CD14-positive monocyte (primary cell): ENCODE data around the gene ISCU. TPM values are rescaled to one million over a fixed set of nuclear protein-coding genes. Genes with fewer than 3 reads are reported as not detected.
"Not testable (repeated sequence)": the region's sequence is repeated elsewhere in the genome, so short reads cannot be mapped to it uniquely, and the experiment has no call there.

Source experiments
- DNase-seq, 3 donors: peaks; one replicate each; pipeline ENCODE4 v3.0.0-alpha.2; 2011 to 2022
- H2AFZ ChIP-seq: 2 replicates; pipeline ENCODE4 v1.6.0; 2012; ENCODE audit warnings: mild to moderate bottlenecking, low read depth, low read length, inconsistent platforms; ENCODE audit not compliant: insufficient read depth, poor library complexity, severe bottlenecking
- H3K27ac ChIP-seq, 2 donors: 1 replicate in 1 of 2; 2 replicates in 1 of 2; pipeline ENCODE4 v1.5.1; 2012 to 2013; ENCODE audit warnings: low read length in 2 of 2, control low read depth in 1 of 2, inconsistent platforms in 1 of 2, low read depth in 1 of 2, mild to moderate bottlenecking in 1 of 2
- H3K27me3 ChIP-seq, 2 donors: one replicate each; pipeline versions ENCODE4 v1.6.0 to v1.6.1; 2011 to 2013; ENCODE audit warnings: low read length in 2 of 2; ENCODE audit not compliant: control insufficient read depth in 2 of 2, insufficient read depth in 2 of 2
- H3K36me3 ChIP-seq, 2 donors: replicated peaks in 1 of 2; 1 replicate in 1 of 2; 2 replicates in 1 of 2; pipeline versions ENCODE4 v1.5.1 to v1.6.1; 2012 to 2013; ENCODE audit warnings: low read length in 2 of 2, control low read depth in 1 of 2, inconsistent platforms in 1 of 2, mild to moderate bottlenecking in 1 of 2; ENCODE audit not compliant: insufficient read depth in 2 of 2, control insufficient read depth in 1 of 2
- H3K4me1 ChIP-seq, 2 donors: 1 replicate in 1 of 2; 2 replicates in 1 of 2; pipeline versions ENCODE4 v1.5.1 to v1.6.1; 2012 to 2013; ENCODE audit warnings: low read length in 2 of 2, control low read depth in 1 of 2, inconsistent platforms in 1 of 2, mild to moderate bottlenecking in 1 of 2, moderate library complexity in 1 of 2; ENCODE audit not compliant: insufficient read depth in 2 of 2, control insufficient read depth in 1 of 2
- H3K4me2 ChIP-seq: replicated peaks from 2 replicates; pipeline ENCODE3; 2012; ENCODE audit warnings: low read length, moderate library complexity, mild to moderate bottlenecking; ENCODE audit not compliant: poor library complexity, severe bottlenecking; ENCODE audit errors: extremely low read depth
- H3K4me3 ChIP-seq, 3 experiments: fragments of 200-600 bp in 1 of 3; sonication (generic) in 1 of 3; replicated peaks in 1 of 3; 1 replicate in 2 of 3; 2 replicates in 1 of 3; pipeline ENCODE4 v1.5.1; 2011 to 2013; ENCODE audit warnings: low read length in 3 of 3, mild to moderate bottlenecking in 3 of 3, control low read depth in 2 of 3, low read depth in 2 of 3, inconsistent platforms in 1 of 3, moderate library complexity in 1 of 3
- H3K79me2 ChIP-seq: 2 replicates; pipeline ENCODE4 v1.6.0; 2012; ENCODE audit warnings: mild to moderate bottlenecking, control low read depth, inconsistent platforms, low read length, moderate library complexity; ENCODE audit not compliant: insufficient read depth
- H3K9ac ChIP-seq: 2 replicates; pipeline ENCODE4 v1.6.0; 2017; ENCODE audit warnings: low read length, mild to moderate bottlenecking; ENCODE audit not compliant: insufficient read depth, poor library complexity, severe bottlenecking
- H3K9me3 ChIP-seq, 2 donors: replicated peaks in 1 of 2; 1 replicate in 1 of 2; 2 replicates in 1 of 2; pipeline versions ENCODE4 v1.5.1 to v1.6.1; 2012 to 2013; ENCODE audit warnings: low read length in 2 of 2, control low read depth in 1 of 2; ENCODE audit not compliant: control insufficient read depth in 1 of 2, insufficient read depth in 1 of 2
- H4K20me1 ChIP-seq: 2 replicates; pipeline ENCODE4 v1.6.0; 2012; ENCODE audit warnings: mild to moderate bottlenecking, low read length, control low read depth, moderate library complexity; ENCODE audit not compliant: insufficient read depth
- H3K27ac Mint-ChIP-seq, 7 donors: one replicate each; pipeline ENCODE4 v1.8.0; 2020; ENCODE audit warnings: mild to moderate bottlenecking in 7 of 7, mixed read lengths in 7 of 7, moderate library complexity in 6 of 7, inconsistent platforms in 2 of 7
- H3K27me3 Mint-ChIP-seq, 3 donors: one replicate each; pipeline ENCODE4 v1.8.0; 2021 to 2022; ENCODE audit warnings: low read depth in 3 of 3, mild to moderate bottlenecking in 3 of 3, mixed read lengths in 3 of 3, moderate library complexity in 3 of 3, inconsistent platforms in 1 of 3
- H3K36me3 Mint-ChIP-seq, 2 donors: one replicate each; pipeline ENCODE4 v1.8.0; 2020; ENCODE audit warnings: mixed read lengths in 2 of 2, inconsistent platforms in 1 of 2, mild to moderate bottlenecking in 1 of 2
- H3K4me1 Mint-ChIP-seq: one replicate; pipeline ENCODE4 v1.8.0; 2020; ENCODE audit warnings: mild to moderate bottlenecking, mixed read lengths
- H3K4me3 Mint-ChIP-seq, 2 donors: one replicate each; pipeline ENCODE4 v1.8.0; 2020; ENCODE audit warnings: mild to moderate bottlenecking in 2 of 2, mixed read lengths in 2 of 2, moderate library complexity in 1 of 2
- H3K9me3 Mint-ChIP-seq, 7 donors: one replicate each; pipeline ENCODE4 v1.8.0; 2020 to 2022; ENCODE audit warnings: mixed read lengths in 7 of 7, mild to moderate bottlenecking in 6 of 7, moderate library complexity in 6 of 7, inconsistent platforms in 2 of 7
- CTCF ChIP-seq: fragments of 200-600 bp; IDR thresholded peaks from one replicate; pipeline ENCODE4 v1.8.0; 2022; ENCODE audit warnings: antibody characterized with exemption, mild to moderate bottlenecking
- WGBS: methylation state at CpG from one replicate; pipeline ENCODE4 v1.1.5; 2013; ENCODE audit warnings: missing lambda C conversion rate; ENCODE audit not compliant: insufficient coverage; 5-methylcytosine and 5-hydroxymethylcytosine counted together
- intact Hi-C, 2 donors: fragments of 100-400 bp; cut with micrococcal nuclease; formaldehyde crosslinking; loops; one replicate each; pipeline versions ENCODE4 v1.15.0 to v1.15.1; 2023
- polyA plus RNA-seq, 3 donors: library from polyadenylated mRNA; depleted of rRNA in 1 of 3; unstranded in 2 of 3; stranded (reverse) in 1 of 3; fragments of 300-500 nt in 2 of 3; fragments of >200 nt in 1 of 3; fragmentation: Illumina TruSeq in 2 of 3; gene quantifications; 1 replicate in 2 of 3; 2 replicates in 1 of 3; pipeline ENCODE4 v1.2.3, GENCODE V29; 2012 to 2021

ISCU gene
- polyA plus RNA-seq, 3 donors, result 90.9 to 114 (median 111) TPM

- H3K4me1 ChIP-seq, result no peaks in the 10 kb centered on the region
- Mint-ChIP-seq H3K27me3 (peaks cover 0 to 7% (median 2%) of the 10 kb centered on the region in 3 donors), H3K36me3 (no peaks in the 10 kb centered on the region), H3K27ac (peak overlapping the region in 1 of 7 donors; percentile 6), H3K4me1 (no peaks in the 10 kb centered on the region), H3K4me3 (no peak overlapping the region), H3K9me3 (no peaks in the 10 kb centered on the region)
- no peaks in the 10 kb centered on the region for H3K79me2 ChIP-seq
- intact Hi-C loops, result no loop called here
- H2AFZ ChIP-seq, result no peak overlapping the region
- H3K27ac ChIP-seq, result no peak overlapping the region
- H3K36me3 ChIP-seq, result no peaks in the 10 kb centered on the region
- H3K27me3 ChIP-seq, result no peaks in the 10 kb centered on the region
- H4K20me1 ChIP-seq, result no peaks in the 10 kb centered on the region
- H3K9me3 ChIP-seq, result no peaks in the 10 kb centered on the region
- no peak for DNase-seq
- no peak overlapping the region for H3K9ac ChIP-seq
- no peak overlapping the region for H3K4me2 ChIP-seq
- TF ChIP-seq CTCF, result no peak
- WGBS, result 76% methylated on average over 6 of the region's 15 CpGs
- no peak overlapping the region for H3K4me3 ChIP-seq
Observed at GRCh38 chr12:108589028-108589839, 26.8 kb downstream of the ISCU start.

GRCh38 chr12:108589840-108590229 is 27.4 kb downstream of the ISCU start:
- no peaks in the 10 kb centered on the region for H3K9me3 ChIP-seq
- H3K4me3 ChIP-seq, result no peak overlapping the region
- Mint-ChIP-seq H3K36me3 (no peaks in the 10 kb centered on the region), H3K27ac (no peak overlapping the region), H3K4me3 (no peak overlapping the region), H3K9me3 (no peaks in the 10 kb centered on the region), H3K27me3 (peaks cover 0 to 7% (median 2%) of the 10 kb centered on the region in 3 donors), H3K4me1 (no peaks in the 10 kb centered on the region)
- H3K27ac ChIP-seq, result no peak overlapping the region
- TF ChIP-seq CTCF, result no peak
- no peak overlapping the region for H3K4me2 ChIP-seq
- no peaks in the 10 kb centered on the region for H4K20me1 ChIP-seq
- H3K79me2 ChIP-seq, result no peaks in the 10 kb centered on the region
- H2AFZ ChIP-seq, result no peak overlapping the region
- no peaks in the 10 kb centered on the region for H3K36me3 ChIP-seq
- intact Hi-C loops, result no loop called here
- H3K4me1 ChIP-seq, result no peaks in the 10 kb centered on the region
- 100% methylated on average over 4 of the region's 7 CpGs for WGBS
- no peak overlapping the region for H3K9ac ChIP-seq
- no peak for DNase-seq
- H3K27me3 ChIP-seq, result no peaks in the 10 kb centered on the region

- H3K27me3 Mint-ChIP-seq, H3K9ac ChIP-seq, H3K4me3 ChIP-seq, DNase-seq, H3K27ac ChIP-seq, intact Hi-C loops, H3K9me3 Mint-ChIP-seq, H3K4me3 Mint-ChIP-seq, H3K4me1 ChIP-seq, H2AFZ ChIP-seq, H3K27ac Mint-ChIP-seq, H3K4me1 Mint-ChIP-seq, H3K36me3 ChIP-seq, H3K9me3 ChIP-seq, H3K27me3 ChIP-seq, H4K20me1 ChIP-seq, H3K79me2 ChIP-seq, H3K4me2 ChIP-seq, H3K36me3 Mint-ChIP-seq: not testable (repeated sequence)
- WGBS, result 86% methylated on average over 9 of the region's 9 CpGs
Observed at GRCh38 chr12:108590463-108590862, 28.1 kb downstream of the ISCU start.
